Dendritic cell treated with granulocyte-macrophage colony-stimulating factor and Interleukin-4, amounts not matched to agents 40 ng/mL and 50 ng/mL, for 4 days (primary cell): ENCODE results near the gene RAB37.

Experiments
- H3K27ac Mint-ChIP-seq: one replicate; pipeline ENCODE4 v1.8.0; 2022; ENCODE audit warnings: mild to moderate bottlenecking, mixed read lengths
- H3K27me3 Mint-ChIP-seq: one replicate; pipeline ENCODE4 v1.8.0; 2022; ENCODE audit warnings: mild to moderate bottlenecking, mixed read lengths
- H3K36me3 Mint-ChIP-seq: one replicate; pipeline ENCODE4 v1.8.0; 2022; ENCODE audit warnings: low read depth, mixed read lengths
- H3K4me1 Mint-ChIP-seq: one replicate; pipeline ENCODE4 v1.8.0; 2022; ENCODE audit warnings: low read depth, mixed read lengths
- H3K4me3 Mint-ChIP-seq: one replicate; pipeline ENCODE4 v1.8.0; 2022; ENCODE audit warnings: mild to moderate bottlenecking, moderate library complexity, mixed read lengths
- H3K9me3 Mint-ChIP-seq: one replicate; pipeline ENCODE4 v1.8.0; 2022; ENCODE audit warnings: mixed read lengths
- intact Hi-C: fragments of 100-400 bp; cut with micrococcal nuclease; formaldehyde crosslinking; loops from one replicate; pipeline ENCODE4 v1.15.0; 2022

The RAB37 gene

GRCh38 chr17:74744714-74745547 lies 7.9 kb downstream of the RAB37 start:
- Mint-ChIP-seq H3K4me1 (peaks cover 76% of the 10 kb centered on the region), H3K27me3 (peaks cover 5% of the 10 kb centered on the region), H3K36me3 (peaks cover 13% of the 10 kb centered on the region), H3K4me3 (peak overlapping the region; percentile 7), H3K27ac (peak overlapping the region; percentile 4), H3K9me3 (no peaks in the 10 kb centered on the region)
- intact Hi-C loops, result loop anchor here (1.0 to 2.0 kb wide), 2 partner anchors 26 to 120 kb away; no protein-coding TSS in a partner anchor

- intact Hi-C loops, result loop anchor here (2.0 kb wide), 2 partner anchors 25 to 127 kb away; partner anchors contain the start of gene FDXR
- Mint-ChIP-seq H3K4me1 (peaks cover 76% of the 10 kb centered on the region), H3K36me3 (peaks cover 13% of the 10 kb centered on the region), H3K27ac (no peak overlapping the region), H3K4me3 (no peak overlapping the region), H3K9me3 (no peaks in the 10 kb centered on the region), H3K27me3 (peaks cover 5% of the 10 kb centered on the region)
Measured at GRCh38 chr17:74745548-74746177, 8.6 kb downstream of the RAB37 start.

GRCh38 chr17:74746376-74746775 lies 9.3 kb downstream of the RAB37 start:
- H3K4me3 Mint-ChIP-seq, result no peak overlapping the region
- peaks cover 76% of the 10 kb centered on the region for H3K4me1 Mint-ChIP-seq
- intact Hi-C loops, result loop anchor here (2.0 kb wide), 1 partner anchor 126 kb away; the partner anchor contains the start of gene FDXR
- H3K9me3 Mint-ChIP-seq, result no peaks in the 10 kb centered on the region
- H3K27me3 Mint-ChIP-seq, result peaks cover 3% of the 10 kb centered on the region
- H3K27ac Mint-ChIP-seq, result peak overlapping the region; percentile 79
- H3K36me3 Mint-ChIP-seq, result peaks cover 13% of the 10 kb centered on the region

- Mint-ChIP-seq H3K4me3 (peak overlapping the region; percentile 30), H3K27ac (peak overlapping the region; percentile 79), H3K4me1 (peaks cover 75% of the 10 kb centered on the region), H3K36me3 (peaks cover 13% of the 10 kb centered on the region), H3K27me3 (no peaks in the 10 kb centered on the region), H3K9me3 (no peaks in the 10 kb centered on the region)
- intact Hi-C loops, result loop anchor here (2.0 kb wide), 1 partner anchor 126 kb away; the partner anchor contains the start of gene FDXR
Measured at GRCh38 chr17:74746922-74747321, 9.9 kb downstream of the RAB37 start.

GRCh38 chr17:74748279-74748528 lies 11.1 kb downstream of the RAB37 start:
- Mint-ChIP-seq H3K4me3 (peak overlapping the region; percentile 71), H3K27ac (peak overlapping the region; percentile 79), H3K9me3 (no peaks in the 10 kb centered on the region), H3K4me1 (peaks cover 75% of the 10 kb centered on the region), H3K27me3 (no peaks in the 10 kb centered on the region), H3K36me3 (peaks cover 24% of the 10 kb centered on the region)
- intact Hi-C loops, result loop anchor here (2.0 kb wide), 1 partner anchor 33 kb away; no protein-coding TSS in a partner anchor

- H3K9me3 Mint-ChIP-seq, result no peaks in the 10 kb centered on the region
- peaks cover 74% of the 10 kb centered on the region for H3K4me1 Mint-ChIP-seq
- peak within 1 kb of the TSS; percentile 79 for H3K27ac Mint-ChIP-seq
- peaks cover 26% of the 10 kb centered on the region for H3K36me3 Mint-ChIP-seq
- H3K4me3 Mint-ChIP-seq, result peak within 1 kb of the TSS; percentile 94
- no peaks in the 10 kb centered on the region for H3K27me3 Mint-ChIP-seq
- intact Hi-C loops, result loop anchor here (2.0 kb wide), 1 partner anchor 32 kb away; no protein-coding TSS in a partner anchor
Measured at GRCh38 chr17:74748529-74749278, 11.6 kb downstream of the RAB37 start, which contains the start of gene NHERF1. TSS of gene NHERF1 (plus strand) at chr17:74748628. CDS start at chr17:74748847, 219 bp downstream.

GRCh38 chr17:74749279-74750038 lies 12.4 kb downstream of the RAB37 start:
- Mint-ChIP-seq H3K27ac (peak overlapping the region; percentile 79), H3K27me3 (no peaks in the 10 kb centered on the region), H3K36me3 (peaks cover 26% of the 10 kb centered on the region), H3K4me3 (peak overlapping the region; percentile 94), H3K9me3 (no peaks in the 10 kb centered on the region), H3K4me1 (peaks cover 67% of the 10 kb centered on the region)
- intact Hi-C loops, result loop anchor here (2.0 kb wide), 1 partner anchor 31 kb away; no protein-coding TSS in a partner anchor

GRCh38 chr17:74750039-74750326 lies 12.9 kb downstream of the RAB37 start:
- peak overlapping the region; percentile 94 for H3K4me3 Mint-ChIP-seq
- no peaks in the 10 kb centered on the region for H3K9me3 Mint-ChIP-seq
- H3K27ac Mint-ChIP-seq, result peak overlapping the region; percentile 79
- peaks cover 64% of the 10 kb centered on the region for H3K4me1 Mint-ChIP-seq
- intact Hi-C loops, result no loop called here
- H3K36me3 Mint-ChIP-seq, result peaks cover 26% of the 10 kb centered on the region
- no peaks in the 10 kb centered on the region for H3K27me3 Mint-ChIP-seq

- intact Hi-C loops, result no loop called here
- Mint-ChIP-seq H3K27me3 (no peaks in the 10 kb centered on the region), H3K36me3 (peaks cover 26% of the 10 kb centered on the region), H3K4me3 (peak overlapping the region; percentile 94), H3K27ac (peak overlapping the region; percentile 79), H3K9me3 (no peaks in the 10 kb centered on the region), H3K4me1 (peaks cover 66% of the 10 kb centered on the region)
Measured at GRCh38 chr17:74750327-74751069, 13.4 kb downstream of the RAB37 start.

- Mint-ChIP-seq H3K4me3 (no peak overlapping the region), H3K27me3 (no peaks in the 10 kb centered on the region), H3K9me3 (no peaks in the 10 kb centered on the region), H3K36me3 (peaks cover 26% of the 10 kb centered on the region), H3K27ac (peak overlapping the region; percentile 41), H3K4me1 (peaks cover 61% of the 10 kb centered on the region)
- intact Hi-C loops, result no loop called here
Measured at GRCh38 chr17:74752415-74752814, 15.4 kb downstream of the RAB37 start.

GRCh38 chr17:74752822-74753401 lies 15.9 kb downstream of the RAB37 start:
- Mint-ChIP-seq H3K4me3 (no peak overlapping the region), H3K36me3 (peaks cover 26% of the 10 kb centered on the region), H3K27me3 (no peaks in the 10 kb centered on the region), H3K27ac (peak overlapping the region; percentile 41), H3K4me1 (peaks cover 61% of the 10 kb centered on the region), H3K9me3 (no peaks in the 10 kb centered on the region)
- intact Hi-C loops, result no loop called here

- Mint-ChIP-seq H3K27ac (no peak overlapping the region), H3K27me3 (peaks cover 2% of the 10 kb centered on the region), H3K9me3 (no peaks in the 10 kb centered on the region), H3K4me3 (no peak overlapping the region), H3K36me3 (peaks cover 14% of the 10 kb centered on the region), H3K4me1 (peaks cover 72% of the 10 kb centered on the region)
- intact Hi-C loops, result no loop called here
Measured at GRCh38 chr17:74754832-74755231, 17.8 kb downstream of the RAB37 start.
